ENCODE measurements around the gene SUZ12.
"Not testable (repeated sequence)": the region's sequence is repeated elsewhere in the genome, so short reads cannot be mapped to it uniquely, and the experiment has no call there.

The SUZ12 gene

DNA sequence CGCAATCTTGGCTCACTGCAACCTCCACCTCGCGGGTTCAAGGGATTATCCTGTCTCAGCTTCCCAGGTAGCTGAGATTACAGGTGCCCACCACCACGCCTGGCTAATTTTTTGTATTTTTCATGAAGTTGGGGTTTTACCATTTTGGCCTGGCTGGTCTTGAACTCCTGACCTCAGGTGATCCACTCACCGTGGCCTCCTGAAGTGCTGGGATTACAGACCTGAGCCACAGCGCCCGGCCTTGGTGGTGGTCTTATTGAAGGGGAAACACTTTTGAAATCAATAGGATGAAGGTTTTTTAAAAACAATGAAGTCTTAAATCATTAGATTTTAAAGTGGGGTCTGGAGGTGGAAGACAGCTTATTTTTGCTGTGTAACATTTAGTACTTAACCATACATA, 5.6 kb downstream of the SUZ12 start:
- in situ Hi-C loops (cut with MboI; ENCODE audit: low sequenced_read_pairs), result not testable (repeated sequence)

- in situ Hi-C loops (cut with MboI; ENCODE audit: low sequenced_read_pairs), result not testable (repeated sequence)
Observed at GRCh38 chr17:31951953-31952352, 15.1 kb downstream of the SUZ12 start.

DNA sequence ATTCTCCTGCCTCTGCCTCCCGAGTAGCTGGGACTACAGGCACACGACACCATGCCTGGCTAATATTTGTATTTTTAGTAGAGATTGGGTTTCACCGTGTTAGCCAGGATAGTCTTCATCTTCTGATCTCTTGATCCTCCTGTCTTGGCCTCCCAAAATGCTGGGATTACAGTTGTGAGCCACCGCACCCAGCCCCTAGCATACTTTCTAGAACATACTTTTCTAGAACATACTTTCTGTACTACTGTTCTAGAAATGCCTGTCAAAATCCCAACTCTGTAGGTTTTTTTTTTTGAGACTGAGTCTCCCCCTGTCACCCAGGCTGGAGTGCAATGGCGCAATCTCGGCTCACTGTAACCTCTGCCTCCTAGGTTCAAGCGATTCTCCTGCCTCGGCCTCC, 27.3 kb downstream of the SUZ12 start:
- in situ Hi-C loops (cut with MboI; ENCODE audit: low sequenced_read_pairs), result loop anchor here (10.0 kb wide), 1 partner anchor 1209 kb away; no protein-coding TSS in a partner anchor

- in situ Hi-C loops (cut with MboI; ENCODE audit: low sequenced_read_pairs), result loop anchor here (10.0 kb wide), 1 partner anchor 1213 kb away; no protein-coding TSS in a partner anchor
Observed at GRCh38 chr17:31967648-31968047, 30.8 kb downstream of the SUZ12 start.

GRCh38 chr17:31970416-31970815, 33.6 kb downstream of the SUZ12 start:
- in situ Hi-C loops (cut with MboI; ENCODE audit: low sequenced_read_pairs), result not testable (repeated sequence)

DNA sequence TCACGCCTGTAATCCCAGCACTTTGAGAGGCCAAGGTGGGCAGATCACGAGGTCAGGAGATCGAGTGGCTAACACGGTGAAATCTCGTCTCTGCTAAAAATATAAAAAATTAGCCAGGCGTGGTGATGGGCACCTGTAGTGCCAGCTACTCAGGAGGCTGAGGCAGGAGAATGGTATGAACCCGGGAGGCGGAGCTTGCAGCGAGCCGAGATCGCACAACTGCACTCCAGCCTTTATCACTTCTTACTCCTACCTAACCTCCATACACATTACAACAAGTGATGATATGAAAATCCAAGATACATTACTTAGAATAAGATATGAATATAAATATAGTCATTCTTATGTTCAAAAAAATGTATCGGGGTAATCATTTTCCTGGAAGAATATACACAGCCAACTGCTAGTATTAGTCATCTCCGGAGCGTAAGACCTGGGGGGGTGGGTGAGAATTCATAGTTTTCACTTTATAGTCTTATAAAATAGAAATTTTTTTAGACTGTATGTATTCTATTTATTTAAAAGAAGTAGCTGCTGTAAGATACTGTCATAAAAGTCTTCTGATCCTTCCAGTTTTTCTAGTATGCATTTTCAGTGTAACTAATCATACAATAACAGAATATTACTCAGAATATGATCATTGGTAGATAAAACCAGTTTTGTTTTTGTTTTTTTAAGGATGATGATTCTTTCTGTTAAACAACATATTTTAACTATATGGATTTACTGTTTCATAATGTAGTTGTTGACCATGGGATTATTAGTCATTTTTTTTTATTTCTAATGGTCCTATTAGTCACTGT, 37.7 kb downstream of the SUZ12 start:
- in situ Hi-C loops (cut with MboI; ENCODE audit: low sequenced_read_pairs), result not testable (repeated sequence)

DNA sequence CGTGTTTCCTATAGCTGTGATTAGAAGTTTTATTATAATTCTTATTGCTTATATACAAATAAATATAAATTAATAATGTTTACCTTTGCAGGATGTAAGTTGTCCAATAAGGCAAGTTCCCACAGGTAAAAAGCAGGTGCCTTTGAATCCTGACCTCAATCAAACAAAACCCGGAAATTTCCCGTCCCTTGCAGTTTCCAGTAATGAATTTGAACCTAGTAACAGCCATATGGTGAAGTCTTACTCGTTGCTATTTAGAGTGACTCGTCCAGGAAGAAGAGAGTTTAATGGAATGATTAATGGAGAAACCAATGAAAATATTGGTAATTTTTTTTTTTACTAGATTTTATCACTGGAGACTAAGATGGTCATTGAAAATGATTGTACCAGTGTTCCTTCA, 38.6 kb downstream of the SUZ12 start:
- in situ Hi-C loops (cut with MboI; ENCODE audit: low sequenced_read_pairs), result not testable (repeated sequence)

- in situ Hi-C loops (cut with MboI; ENCODE audit: low sequenced_read_pairs), result not testable (repeated sequence)
Observed at GRCh38 chr17:31991821-31992220, 55.0 kb downstream of the SUZ12 start.

- in situ Hi-C loops (cut with MboI; ENCODE audit: low sequenced_read_pairs), result no loop called here
Observed at GRCh38 chr17:31997005-31997404, 60.2 kb downstream of the SUZ12 start.

DNA sequence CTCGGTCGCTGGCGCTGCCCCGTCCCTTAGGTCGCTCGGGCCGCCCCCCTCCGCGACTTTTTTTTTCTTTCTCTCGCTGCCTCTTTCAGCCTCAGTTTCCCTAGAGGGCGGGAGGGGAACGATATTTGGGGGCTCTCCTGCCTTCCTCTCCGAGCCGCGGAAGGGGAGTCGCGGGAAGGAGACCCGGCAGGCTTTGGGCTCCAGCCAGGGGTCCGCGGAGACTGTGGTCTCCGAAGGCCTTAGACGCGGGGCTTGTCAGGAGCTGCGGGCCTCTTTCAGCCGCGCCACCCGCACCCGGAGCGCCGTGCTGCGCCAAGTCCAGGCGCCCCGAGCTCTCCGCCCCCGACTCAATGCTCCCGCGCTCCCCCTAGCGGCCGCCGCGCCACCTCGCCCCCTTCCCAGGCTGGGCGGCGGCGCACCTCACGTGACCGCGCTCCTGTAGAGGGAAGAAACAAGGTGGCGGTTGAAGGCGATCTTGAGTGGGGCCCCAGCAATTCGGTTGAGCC, 70.2 kb downstream of the SUZ12 start, which contains the start of gene LRRC37B:
Gene LRRC37B (plus strand): TSS at position 427 of the 506 bp plus-strand sequence. CDS start 14,010 bp downstream, outside the sequence.
- in situ Hi-C loops (cut with MboI; ENCODE audit: low sequenced_read_pairs), result no loop called here

DNA sequence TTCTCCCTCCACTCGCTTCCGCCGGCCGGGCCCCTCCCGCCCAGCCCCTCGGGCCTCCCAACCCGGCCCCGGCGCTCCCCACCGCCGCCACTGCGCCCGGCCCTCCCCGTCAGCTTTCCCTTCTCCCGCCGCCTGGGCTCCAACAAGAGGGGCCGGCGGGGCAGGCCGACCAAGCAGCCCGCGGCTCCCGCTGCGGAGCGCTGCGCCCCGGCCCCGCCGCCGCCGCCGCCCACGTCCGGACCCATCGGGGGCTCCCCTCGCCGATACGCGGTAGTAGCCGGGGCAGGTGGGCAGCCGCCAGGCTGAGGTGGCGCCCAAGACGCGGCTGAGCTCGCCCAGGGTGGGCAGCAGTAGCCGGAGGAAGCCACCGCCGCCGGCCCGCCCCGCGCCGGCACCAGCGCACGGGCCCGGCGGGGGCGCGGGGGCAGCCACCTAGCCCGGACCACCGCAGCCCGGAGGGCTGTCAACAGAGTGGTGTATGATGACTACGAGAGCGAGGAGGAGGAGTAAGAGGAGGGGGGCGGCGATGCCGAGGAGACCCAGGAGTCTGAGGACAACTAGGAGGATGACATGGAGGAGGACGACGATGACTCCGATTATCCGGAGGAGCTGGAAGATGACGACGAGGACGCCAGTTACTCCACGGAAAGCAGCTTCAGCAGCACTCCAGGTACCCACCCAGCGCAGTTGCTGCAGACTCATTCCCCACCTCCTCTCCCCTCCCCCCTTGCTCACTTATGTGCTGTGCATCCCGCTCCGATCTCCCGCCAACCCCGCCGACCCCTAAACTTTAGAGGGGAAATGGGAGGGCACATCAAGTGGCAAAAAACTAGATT, 70.9 kb downstream of the SUZ12 start:
- in situ Hi-C loops (cut with MboI; ENCODE audit: low sequenced_read_pairs), result no loop called here

DNA sequence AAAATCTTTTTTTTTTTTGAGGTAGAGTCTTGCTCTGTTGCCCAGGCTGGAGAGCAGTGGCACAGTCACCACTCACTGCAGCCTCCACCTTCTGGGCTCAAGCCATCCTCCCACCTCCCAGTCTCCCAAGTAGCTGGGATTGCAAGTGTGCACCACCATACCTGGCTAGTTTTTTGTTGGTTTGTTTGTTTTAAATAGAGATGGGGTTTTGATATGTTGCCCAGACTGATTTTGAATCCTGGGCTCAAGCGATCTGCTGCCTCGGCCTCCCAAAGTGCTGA, 72.4 kb downstream of the SUZ12 start:
- in situ Hi-C loops (cut with MboI; ENCODE audit: low sequenced_read_pairs), result no loop called here

GRCh38 chr17:32010114-32010513, 73.3 kb downstream of the SUZ12 start:
- in situ Hi-C loops (cut with MboI; ENCODE audit: low sequenced_read_pairs), result no loop called here

GRCh38 chr17:32015245-32016013, 78.6 kb downstream of the SUZ12 start:
- in situ Hi-C loops (cut with MboI; ENCODE audit: low sequenced_read_pairs), result no loop called here

DNA sequence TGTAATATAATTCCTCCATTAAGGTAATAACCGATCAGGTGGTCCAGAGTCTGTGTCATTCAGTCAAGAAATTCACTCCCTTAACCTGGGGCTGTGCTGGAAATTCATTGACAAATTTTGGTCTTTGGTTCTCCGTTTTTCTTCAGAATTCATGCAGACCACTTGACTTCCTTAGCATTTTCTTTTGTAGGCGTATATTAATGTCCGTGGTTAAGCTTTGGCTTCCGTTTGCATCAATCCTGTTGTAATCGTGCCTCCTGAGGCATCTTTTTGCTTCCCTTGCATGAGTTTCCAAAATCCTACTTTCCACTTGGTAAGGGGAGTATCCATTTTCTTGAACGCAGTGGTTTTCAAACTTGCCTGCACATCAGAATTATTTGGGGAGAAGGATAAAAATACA, 79.4 kb downstream of the SUZ12 start:
- in situ Hi-C loops (cut with MboI; ENCODE audit: low sequenced_read_pairs), result no loop called here

DNA sequence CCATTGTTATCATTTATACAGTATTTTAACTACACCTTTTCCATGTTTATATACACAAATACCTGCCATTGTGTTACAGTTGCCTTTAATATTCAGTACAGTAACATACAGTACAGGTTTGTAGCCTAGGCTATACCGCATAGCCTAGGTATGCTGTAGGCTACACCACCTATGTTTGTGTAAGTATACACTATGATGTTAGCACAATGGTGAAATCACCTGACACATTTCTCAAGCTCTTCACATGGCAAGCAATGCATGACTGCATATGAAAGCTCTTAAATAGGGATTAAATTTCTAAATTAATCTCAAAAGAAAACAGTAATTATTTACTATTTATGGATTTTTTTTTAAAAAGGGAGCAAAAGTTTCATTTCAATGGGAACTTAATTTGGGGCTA, 82.4 kb downstream of the SUZ12 start:
- in situ Hi-C loops (cut with MboI; ENCODE audit: low sequenced_read_pairs), result no loop called here

DNA sequence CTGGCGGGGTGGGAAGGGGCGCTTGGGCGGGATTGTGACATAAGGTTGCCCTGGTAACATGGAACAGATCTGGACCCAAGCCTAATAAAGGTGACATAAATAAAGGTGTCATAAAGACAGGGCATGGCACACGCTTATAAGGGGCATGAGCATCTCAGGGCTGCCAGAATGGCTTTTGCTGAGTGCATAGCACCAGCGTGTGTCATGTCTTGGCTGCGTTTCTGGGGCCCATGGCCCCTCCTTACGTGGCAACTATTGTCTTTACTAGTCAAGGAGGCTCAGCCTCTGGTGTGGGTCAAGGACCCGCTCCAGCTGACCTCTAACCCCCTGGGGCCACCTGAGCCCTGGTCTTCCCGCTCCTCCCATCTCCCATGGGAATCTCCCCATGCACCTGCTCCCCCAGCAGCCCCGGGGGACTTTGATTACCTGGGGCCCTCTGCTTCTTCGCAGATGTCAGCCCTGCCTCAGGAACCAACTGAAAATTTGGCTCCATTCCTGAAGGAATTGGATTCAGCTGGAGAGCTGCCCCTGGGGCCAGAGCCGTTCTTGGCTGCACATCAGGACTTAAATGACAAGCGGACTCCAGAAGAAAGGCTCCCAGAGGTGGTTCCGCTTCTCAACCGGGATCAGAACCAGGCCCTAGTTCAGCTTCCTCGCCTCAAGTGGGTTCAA, 84.3 kb downstream of the SUZ12 start:
- in situ Hi-C loops (cut with MboI; ENCODE audit: low sequenced_read_pairs), result no loop called here

DNA sequence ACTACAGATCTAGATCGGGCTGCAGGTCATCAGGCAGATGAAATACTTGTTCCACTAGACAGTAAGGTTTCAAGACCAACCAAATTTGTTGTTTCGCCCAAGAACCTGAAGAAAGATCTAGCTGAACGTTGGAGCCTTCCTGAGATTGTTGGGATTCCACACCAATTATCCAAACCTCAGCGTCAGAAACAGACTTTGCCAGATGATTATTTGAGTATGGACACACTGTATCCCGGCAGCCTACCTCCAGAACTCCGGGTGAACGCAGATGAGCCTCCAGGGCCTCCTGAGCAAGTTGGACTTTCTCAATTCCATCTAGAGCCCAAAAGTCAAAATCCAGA, 84.8 kb downstream of the SUZ12 start:
- in situ Hi-C loops (cut with MboI; ENCODE audit: low sequenced_read_pairs), result no loop called here

GRCh38 chr17:32022554-32022953, 85.7 kb downstream of the SUZ12 start:
- in situ Hi-C loops (cut with MboI; ENCODE audit: low sequenced_read_pairs), result not testable (repeated sequence)

DNA sequence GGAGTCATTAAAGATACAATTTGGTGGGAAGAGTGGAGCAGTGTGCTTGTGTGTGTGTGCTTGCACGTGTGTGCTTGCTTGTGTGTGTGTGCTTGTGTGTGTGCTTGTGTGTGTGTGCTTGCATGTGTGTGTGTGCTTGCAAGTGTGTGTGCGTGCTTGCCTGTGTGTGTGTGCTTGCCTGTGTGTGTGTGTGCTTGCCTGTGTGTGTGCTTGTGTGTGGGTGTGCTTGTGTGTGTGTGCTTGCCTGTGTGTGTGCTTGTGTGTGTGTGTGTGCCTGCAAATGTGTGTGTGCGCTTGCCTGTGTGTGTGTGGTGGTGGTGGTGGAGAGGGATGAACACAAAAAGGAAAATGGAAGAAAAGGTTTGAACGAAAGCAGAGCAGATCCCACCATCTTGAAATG, 90.5 kb downstream of the SUZ12 start:
- in situ Hi-C loops (cut with MboI; ENCODE audit: low sequenced_read_pairs), result not testable (repeated sequence)

- in situ Hi-C loops (cut with MboI; ENCODE audit: low sequenced_read_pairs), result no loop called here
Observed at GRCh38 chr17:32033223-32033622, 96.4 kb downstream of the SUZ12 start.

All from HL-60/S4 treated with phorbol 12-myristate 13-acetate at 8.2 ng/mL for 4 days and 3 days (cell line).